Fibroblast of skin of abdomen (primary cell): ENCODE results near the gene PIEZO1.
A peak's percentile ranks its signal among the peaks of the same experiment; 100 is the strongest.
"Not testable (repeated sequence)": the region's sequence is repeated elsewhere in the genome, so short reads cannot be mapped to it uniquely, and the experiment has no call there.

Experiments
- DNase-seq: peaks from one replicate; pipeline ENCODE4 v3.0.0-alpha.2; 2013

Gene PIEZO1

DNA sequence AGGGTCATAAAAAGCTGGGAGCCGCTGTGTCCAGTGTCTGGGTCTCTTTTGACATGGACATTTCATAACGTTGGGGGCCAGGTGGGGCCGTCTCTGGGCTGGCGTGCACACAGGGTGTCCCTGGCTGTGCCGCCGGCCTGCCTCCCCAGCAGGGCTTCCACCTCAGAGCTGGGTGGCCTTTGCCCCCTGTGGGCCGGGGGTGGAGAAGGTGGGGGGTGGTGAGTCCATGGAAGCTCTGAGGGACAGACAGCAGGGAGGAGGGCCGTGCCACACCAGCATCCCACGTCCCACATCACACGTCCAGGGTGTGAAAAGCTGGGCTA lies 97.8 kb downstream of the PIEZO1 start:
- no peak for DNase-seq

- DNase-seq, result no peak
These were observed 98.4 kb downstream of the PIEZO1 start, which contains the start of gene SNAI3 for GRCh38 chr16:88686439-88687253. SNAI3 (minus strand) TSS chr16:88686507; CDS start chr16:88686406, 101 bp downstream.

- DNase-seq, result no peak
These were observed 99.0 kb downstream of the PIEZO1 start for GRCh38 chr16:88686062-88686438.

DNA sequence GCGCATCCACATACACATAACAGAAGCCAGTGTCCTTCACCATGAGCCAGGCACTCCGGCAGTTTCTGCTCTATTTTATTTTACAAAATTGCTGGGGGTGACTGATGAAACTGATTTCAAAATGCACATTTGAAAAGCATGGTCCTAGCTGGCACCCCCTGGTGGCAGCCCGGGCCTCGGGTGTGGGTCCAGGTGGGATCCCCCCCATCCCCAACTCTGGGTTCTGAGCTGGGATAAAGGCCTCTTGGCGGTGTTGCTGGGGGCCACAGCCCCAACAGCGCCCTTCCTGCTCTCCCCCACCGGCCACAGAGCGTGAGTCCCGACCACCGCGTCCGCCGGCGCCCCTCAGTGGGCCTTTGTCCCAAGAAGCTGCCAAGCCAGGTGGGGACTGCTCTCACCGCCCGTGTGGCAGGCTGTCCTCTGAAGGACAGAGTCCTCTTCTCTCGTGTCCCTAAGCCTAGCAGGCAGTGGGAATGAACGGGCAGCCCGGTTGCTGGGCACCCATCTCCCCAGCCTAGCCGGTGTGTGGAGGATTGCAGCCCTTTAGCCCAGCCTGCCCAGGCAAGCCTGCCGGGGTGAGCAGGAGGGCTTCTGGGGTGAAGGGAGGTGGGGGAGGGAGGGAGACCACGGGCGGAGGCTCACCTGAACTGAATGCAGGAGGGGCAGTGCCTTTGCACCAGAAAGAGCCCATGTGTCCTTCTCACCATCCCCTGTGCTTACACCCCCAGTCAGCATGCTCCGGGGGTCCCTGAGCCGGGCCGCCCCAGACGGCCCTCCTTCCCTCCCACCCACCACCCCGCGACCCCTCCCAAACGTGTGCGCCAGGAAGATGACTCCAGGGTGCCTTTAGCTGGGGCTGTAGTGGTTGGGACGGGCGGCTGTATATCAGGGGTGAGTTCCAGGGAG lies 99.6 kb downstream of the PIEZO1 start:
- DNase-seq, result peak; percentile 50

DNA sequence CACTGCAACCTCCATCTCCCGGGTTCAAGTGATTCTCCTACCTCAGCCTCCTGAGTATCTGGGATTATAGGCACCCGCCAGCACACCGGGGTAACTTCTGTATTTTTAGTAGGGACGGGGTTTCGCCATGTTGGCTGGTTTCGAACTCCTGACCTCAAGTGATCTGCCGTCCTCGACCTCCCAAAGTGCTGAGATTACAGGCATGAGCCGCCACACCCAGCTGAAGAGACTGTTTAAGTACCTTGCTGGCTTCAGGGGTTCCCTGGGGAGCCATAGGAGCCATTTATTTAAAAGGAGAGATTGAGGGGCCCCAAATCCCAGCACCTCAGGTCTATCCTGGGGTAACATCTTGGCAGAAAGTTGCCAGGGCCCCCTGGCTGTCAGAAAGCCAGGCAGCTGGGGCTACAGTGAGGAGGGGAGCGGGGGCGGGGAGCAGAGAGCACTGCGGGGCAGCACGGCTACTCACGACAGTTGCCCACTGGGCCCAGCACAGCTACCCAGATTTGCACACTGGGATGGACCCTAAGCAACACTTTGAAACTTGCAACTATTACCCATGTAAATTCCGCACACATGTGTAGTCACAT lies 100.4 kb downstream of the PIEZO1 start:
- DNase-seq, result no peak

GRCh38 chr16:88681709-88682451 lies 103.1 kb downstream of the PIEZO1 start:
- no peak for DNase-seq

DNA sequence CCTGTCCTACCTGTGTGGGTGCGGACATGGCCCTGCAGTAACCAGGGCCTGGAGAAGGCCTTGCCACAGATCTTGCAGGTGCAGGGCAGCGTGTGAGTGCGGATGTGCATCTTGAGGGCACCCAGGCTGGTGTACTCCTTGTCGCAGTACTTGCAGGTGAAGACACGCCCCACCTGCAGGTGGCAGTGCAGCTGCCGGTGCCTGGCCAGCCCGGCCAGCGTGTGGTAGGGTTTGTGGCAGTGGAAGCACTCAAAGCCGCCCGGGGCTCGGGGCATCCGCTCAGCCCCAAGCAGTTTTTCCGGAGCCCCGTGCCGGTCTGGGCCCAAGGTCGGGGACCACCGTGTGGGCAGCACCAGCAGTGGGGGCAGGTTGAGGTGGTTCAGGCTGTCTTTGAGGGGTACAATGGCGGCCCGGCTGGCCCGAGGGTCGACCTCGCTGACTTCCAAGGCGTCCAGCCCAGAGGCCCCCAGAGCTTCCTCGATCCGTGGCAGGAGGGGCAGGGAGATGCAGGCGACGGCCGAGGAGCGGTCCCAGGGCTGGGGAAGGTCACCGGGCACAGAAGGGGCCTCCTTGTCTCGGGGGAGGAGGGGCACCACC lies 103.8 kb downstream of the PIEZO1 start:
- no peak for DNase-seq

DNA sequence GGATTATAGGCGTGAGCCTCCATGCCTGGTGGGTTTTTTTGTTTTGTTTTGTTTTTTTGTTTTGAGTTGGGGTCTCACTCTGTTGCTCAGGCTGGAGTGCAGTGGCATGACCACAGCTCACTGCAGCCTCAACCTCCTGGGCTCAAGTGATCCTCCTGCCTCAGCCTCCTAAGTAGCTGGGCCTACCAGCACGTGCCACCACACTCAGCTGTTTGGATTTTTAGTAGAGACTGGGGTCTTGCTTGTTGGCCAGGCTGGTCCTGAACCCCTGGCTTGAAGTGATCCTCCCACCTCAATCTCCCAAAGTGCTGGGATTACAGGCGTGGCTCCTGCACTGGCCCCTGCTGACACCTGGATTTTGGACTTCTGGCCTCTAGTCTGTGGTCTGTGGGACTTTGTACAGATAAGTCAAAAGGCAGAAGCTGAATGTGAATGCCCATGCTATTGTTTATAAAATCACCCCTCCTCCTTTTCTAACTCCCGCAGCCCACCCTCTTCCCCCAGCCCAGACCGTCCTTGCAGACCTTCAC lies 104.4 kb downstream of the PIEZO1 start:
- no peak for DNase-seq

DNA sequence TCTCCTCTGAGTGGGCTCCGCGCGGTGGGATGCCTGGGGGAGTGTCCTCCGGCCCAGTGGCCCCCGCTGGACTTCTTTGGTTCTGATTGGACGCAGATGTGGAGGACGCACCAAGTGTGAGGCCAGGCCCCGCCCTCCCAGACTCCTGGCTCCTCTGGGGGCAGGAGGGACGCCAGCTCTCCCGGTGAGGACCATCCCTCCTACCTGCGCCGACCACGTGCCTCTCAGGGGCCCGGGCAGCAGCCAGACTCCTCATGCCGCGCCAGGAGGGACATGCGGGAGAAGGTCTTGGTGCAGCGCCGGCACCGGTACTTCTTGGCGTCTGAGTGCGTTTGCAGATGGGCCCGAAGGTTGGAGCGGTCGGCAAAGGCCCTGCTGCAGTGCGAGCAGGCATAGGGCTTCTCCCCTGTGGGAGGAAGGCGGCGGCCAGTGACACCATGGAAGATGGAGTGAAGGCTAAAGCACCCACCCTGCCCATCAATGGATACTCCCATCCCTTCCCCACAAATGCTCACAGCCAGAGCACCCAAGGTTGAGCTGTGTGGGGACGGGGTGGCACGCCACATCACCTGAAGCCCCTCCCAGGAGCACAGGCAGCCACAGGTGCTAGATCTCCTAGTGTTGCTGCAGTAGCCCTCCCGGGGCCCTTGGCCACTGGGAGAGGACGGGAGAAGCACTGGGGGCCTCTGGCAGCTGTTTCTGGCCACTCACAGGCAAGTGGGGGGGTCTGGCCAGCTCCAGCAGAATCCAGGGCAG lies 106.6 kb downstream of the PIEZO1 start:
- no peak for DNase-seq

GRCh38 chr16:88677721-88678120 lies 107.3 kb downstream of the PIEZO1 start:
- no peak for DNase-seq

- no peak for DNase-seq
These were observed 108.3 kb downstream of the PIEZO1 start for GRCh38 chr16:88676502-88677242.

- DNase-seq, result no peak
These were observed 111.2 kb downstream of the PIEZO1 start for GRCh38 chr16:88673716-88674379.

- DNase-seq, result no peak
These were observed 112.2 kb downstream of the PIEZO1 start for GRCh38 chr16:88672776-88673175.

DNA sequence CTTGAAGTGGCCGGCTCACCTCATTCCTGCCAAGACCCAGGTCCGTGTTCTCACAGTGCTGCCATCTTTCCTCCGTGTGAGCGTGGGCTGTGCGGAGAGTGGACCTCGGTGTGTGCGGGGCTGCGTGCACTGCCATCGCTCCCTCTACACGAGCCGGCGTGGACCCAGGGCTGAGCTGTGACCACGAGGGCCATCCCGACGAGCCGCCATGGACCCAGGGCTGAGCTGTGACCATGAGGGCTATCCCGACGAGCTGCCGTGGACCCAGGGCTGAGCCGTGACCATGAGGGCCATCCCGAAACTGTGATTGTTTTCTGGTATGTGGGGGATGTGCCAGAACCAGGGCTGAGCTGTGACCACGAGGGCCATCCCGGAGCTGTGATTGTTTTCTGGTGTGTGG lies 113.2 kb downstream of the PIEZO1 start:
- DNase-seq, result no peak

DNA sequence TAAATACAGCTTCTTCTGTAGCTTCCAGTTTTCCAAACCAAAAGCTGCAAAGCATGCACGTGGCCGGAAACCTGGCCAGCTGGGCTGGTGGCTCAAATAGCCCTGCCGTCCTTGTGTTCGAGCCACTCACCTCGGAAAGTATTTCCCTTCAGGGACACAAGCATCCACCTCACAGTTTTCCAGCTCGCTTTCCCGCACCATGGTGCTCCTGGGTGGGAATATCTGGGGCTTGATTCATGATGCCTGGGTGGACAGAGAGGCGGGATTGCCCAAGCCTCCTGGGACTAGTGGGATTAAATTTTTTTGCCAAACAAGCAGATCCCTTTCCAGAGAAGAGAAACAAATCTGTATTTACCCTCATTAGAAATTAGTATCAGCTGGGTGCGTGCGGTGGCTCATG lies 115.0 kb downstream of the PIEZO1 start:
- DNase-seq, result no peak

DNA sequence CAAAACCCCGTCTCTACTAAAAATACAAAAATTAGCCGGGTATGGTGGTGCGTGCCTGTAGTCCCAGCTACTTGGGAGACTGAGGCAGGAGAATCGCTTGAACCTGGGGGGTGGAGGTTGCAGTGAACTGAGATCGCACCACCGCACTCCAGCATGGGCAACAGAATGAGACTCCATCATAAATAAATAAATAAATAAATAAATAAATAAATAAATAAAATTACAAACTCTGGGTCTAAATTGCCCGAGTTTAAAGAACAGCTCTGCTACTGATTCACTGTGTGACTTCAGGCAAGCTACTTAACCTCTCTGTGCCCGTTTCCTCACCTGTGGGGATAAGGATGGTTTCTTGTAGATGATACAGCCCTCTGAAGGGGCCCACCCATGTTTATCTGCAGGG lies 115.5 kb downstream of the PIEZO1 start:
- DNase-seq, result not testable (repeated sequence)

DNA sequence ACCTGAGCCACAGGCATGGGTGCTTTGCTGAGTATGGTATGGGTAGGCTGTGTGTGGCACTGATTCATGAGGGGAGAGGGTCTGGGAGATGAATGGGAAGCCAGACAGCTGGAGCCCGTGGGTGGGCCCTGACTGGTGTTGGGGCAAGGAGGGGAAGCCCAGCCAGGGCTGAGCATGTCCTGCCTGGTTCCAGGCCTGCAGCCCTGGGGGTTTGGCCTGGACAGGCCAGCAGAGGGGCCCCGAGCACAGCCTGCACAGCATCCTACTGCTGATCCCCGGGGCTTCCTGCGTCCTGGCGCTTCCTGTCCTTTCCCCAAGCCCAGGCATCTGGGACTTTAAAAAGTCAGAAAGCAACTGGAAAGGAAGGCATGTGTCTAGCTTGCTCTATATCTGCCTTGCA lies 117.6 kb downstream of the PIEZO1 start:
- DNase-seq, result no peak

- no peak for DNase-seq
These were observed 119.5 kb downstream of the PIEZO1 start for GRCh38 chr16:88665570-88665969.
